SU-DHL-6 (cell line): Measurements from ENCODE around the gene DNAJC8.

ENCODE experiments used
- H2AFZ ChIP-seq: fragments of 200-600 bp; sonication (generic); 2 replicates; pipeline ENCODE4 v1.6.1; 2014; ENCODE audit warnings: low read depth, mild to moderate bottlenecking, moderate library complexity, mixed read lengths, antibody characterized with exemption, low read length; ENCODE audit not compliant: severe bottlenecking
- H3F3A ChIP-seq: fragments of 200-600 bp; shearing (Covaris generic); 2 replicates; pipeline ENCODE4 v1.6.0; 2016; ENCODE audit warnings: antibody characterized with exemption, mild to moderate bottlenecking; ENCODE audit not compliant: insufficient read depth
- H3K27ac ChIP-seq: fragments of 200-600 bp; sonication (generic); 2 replicates; pipeline ENCODE4 v1.5.1; 2016; ENCODE audit warnings: low read depth, mild to moderate bottlenecking, low read length, moderate library complexity, mixed read lengths
- H3K27me3 ChIP-seq: fragments of 200-600 bp; sonication (generic), shearing (Covaris generic); 2 replicates; pipeline ENCODE4 v1.6.0; 2014; ENCODE audit warnings: mild to moderate bottlenecking, low read length
- H3K36me3 ChIP-seq: fragments of 200-600 bp; sonication (generic); 2 replicates; pipeline ENCODE4 v1.6.1; 2014; ENCODE audit warnings: mild to moderate bottlenecking, low read length, mixed read lengths
- H3K4me2 ChIP-seq: fragments of 300-600, 200-600 bp; shearing (Covaris generic), sonication (generic); 2 replicates; pipeline ENCODE4 v1.6.0; 2014; ENCODE audit warnings: low read length, low read depth, mild to moderate bottlenecking; ENCODE audit not compliant: poor library complexity, severe bottlenecking
- H3K4me3 ChIP-seq: fragments of 200-600 bp; sonication (generic); 2 replicates; pipeline ENCODE4 v1.5.1; 2014; ENCODE audit warnings: antibody characterized with exemption, low read length, mild to moderate bottlenecking, mixed read lengths; ENCODE audit not compliant: insufficient read depth, poor library complexity, severe bottlenecking
- H3K79me2 ChIP-seq: fragments of 200-600 bp; sonication (generic); 2 replicates; pipeline ENCODE4 v1.6.1; 2014; ENCODE audit warnings: mild to moderate bottlenecking, low read length, moderate library complexity; ENCODE audit not compliant: insufficient read depth
- H3K9ac ChIP-seq: fragments of 200-600 bp; sonication (generic); 2 replicates; pipeline ENCODE4 v1.7.0; 2014; ENCODE audit warnings: mild to moderate bottlenecking, low read length
- H3K9me2 ChIP-seq: fragments of 200-600 bp; sonication (generic); replicated peaks from 2 replicates; pipeline ENCODE4 v1.6.1; 2014; ENCODE audit warnings: low read length; ENCODE audit not compliant: insufficient read depth
- H3K9me3 ChIP-seq: fragments of 200-600 bp; sonication (generic); 2 replicates; pipeline ENCODE4 v1.6.1; 2014; ENCODE audit warnings: low read length, mixed read lengths; ENCODE audit not compliant: insufficient read depth
- H4K20me1 ChIP-seq: fragments of 200-600 bp; sonication (generic); 2 replicates; pipeline ENCODE4 v1.6.1; 2014; ENCODE audit warnings: low read depth, mild to moderate bottlenecking, antibody characterized with exemption, low read length, moderate library complexity, mixed read lengths
- EZH2phosphoT487 ChIP-seq: fragments of 200-600 bp; sonication (generic), shearing (Covaris generic); conservative IDR thresholded peaks from 2 replicates; pipeline ENCODE4 v1.6.1; 2018; ENCODE audit warnings: mild to moderate bottlenecking, antibody characterized with exemption, low read length, moderate library complexity, mixed read lengths
- TF ChIP-seq, protein P1 (sequence below): fragments of 200-600 bp; sonication (generic); IDR thresholded peaks from one replicate; pipeline ENCODE4 v1.5.1; 2017; ENCODE audit warnings: antibody characterized with exemption, mild to moderate bottlenecking, low read length, moderate library complexity; ENCODE audit not compliant: insufficient read depth, poor library complexity, severe bottlenecking

DNAJC8 gene

DNA sequence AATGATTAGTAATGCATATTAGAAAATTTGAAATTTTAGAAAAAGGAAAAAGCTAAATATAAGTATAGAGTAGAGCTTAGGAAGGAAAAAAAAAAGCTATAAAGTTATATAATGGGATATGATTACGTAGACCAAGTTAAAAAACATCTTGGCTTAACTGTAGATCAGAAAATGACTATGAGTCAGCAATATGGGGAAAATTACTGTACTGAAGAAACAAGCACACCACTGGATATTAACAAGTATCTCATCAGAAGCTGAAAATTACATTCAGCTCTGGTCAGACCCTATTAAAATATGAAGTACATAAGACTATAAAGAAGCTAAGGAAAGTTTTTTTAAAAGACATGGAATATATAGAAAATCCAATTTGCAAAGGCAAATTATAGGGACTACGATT lies 19.5 kb downstream of the DNAJC8 start:
- no peaks in the 10 kb centered on the region for H3K9me2 ChIP-seq
- no peak overlapping the region for H2AFZ ChIP-seq
- no peaks in the 10 kb centered on the region for H3K27me3 ChIP-seq
- H3K9ac ChIP-seq, result no peak overlapping the region
- H3K9me3 ChIP-seq, result no peaks in the 10 kb centered on the region
- H3K4me3 ChIP-seq, result no peak overlapping the region
- H3F3A ChIP-seq, result peaks cover 47% of the 10 kb centered on the region
- H4K20me1 ChIP-seq, result 0 out of 2 replicates have a peak, but pooled peaks cover 5% of the 10 kb centered on the region
- H3K79me2 ChIP-seq, result peaks cover 50% of the 10 kb centered on the region
- H3K27ac ChIP-seq, result no peak overlapping the region
- no peak overlapping the region for H3K4me2 ChIP-seq
- peaks cover 31% of the 10 kb centered on the region; the same call in 1 of the 2 replicates for H3K36me3 ChIP-seq
- TF ChIP-seq, protein P1, sequence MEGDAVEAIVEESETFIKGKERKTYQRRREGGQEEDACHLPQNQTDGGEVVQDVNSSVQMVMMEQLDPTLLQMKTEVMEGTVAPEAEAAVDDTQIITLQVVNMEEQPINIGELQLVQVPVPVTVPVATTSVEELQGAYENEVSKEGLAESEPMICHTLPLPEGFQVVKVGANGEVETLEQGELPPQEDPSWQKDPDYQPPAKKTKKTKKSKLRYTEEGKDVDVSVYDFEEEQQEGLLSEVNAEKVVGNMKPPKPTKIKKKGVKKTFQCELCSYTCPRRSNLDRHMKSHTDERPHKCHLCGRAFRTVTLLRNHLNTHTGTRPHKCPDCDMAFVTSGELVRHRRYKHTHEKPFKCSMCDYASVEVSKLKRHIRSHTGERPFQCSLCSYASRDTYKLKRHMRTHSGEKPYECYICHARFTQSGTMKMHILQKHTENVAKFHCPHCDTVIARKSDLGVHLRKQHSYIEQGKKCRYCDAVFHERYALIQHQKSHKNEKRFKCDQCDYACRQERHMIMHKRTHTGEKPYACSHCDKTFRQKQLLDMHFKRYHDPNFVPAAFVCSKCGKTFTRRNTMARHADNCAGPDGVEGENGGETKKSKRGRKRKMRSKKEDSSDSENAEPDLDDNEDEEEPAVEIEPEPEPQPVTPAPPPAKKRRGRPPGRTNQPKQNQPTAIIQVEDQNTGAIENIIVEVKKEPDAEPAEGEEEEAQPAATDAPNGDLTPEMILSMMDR, result no peak
- no peak for TF ChIP-seq EZH2phosphoT487

DNA sequence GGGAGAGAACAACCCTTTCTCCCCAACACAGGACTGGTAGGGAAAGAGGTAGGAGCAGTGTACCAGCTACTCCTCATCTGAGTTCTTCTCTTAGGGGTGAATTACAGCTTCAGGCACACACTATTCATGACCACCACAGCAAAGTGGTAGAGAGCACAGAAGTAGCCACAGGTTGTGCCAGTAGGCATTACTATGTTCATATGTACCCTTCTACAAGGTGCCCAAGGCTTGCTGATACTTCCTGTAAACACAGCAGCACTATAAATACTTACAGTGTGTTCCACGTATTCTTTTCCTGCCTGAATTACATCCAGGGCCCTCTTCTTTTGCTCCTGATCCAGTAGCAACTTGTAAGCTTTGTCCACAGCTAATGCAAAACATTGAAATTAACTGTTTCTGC lies 23.1 kb downstream of the DNAJC8 start:
- H3K36me3 ChIP-seq, result peaks cover 42% of the 10 kb centered on the region
- no peak overlapping the region for H2AFZ ChIP-seq
- peaks cover 40% of the 10 kb centered on the region for H3K79me2 ChIP-seq
- H4K20me1 ChIP-seq, result 0 out of 2 replicates have a peak, but pooled peaks cover 5% of the 10 kb centered on the region
- no peaks in the 10 kb centered on the region for H3K9me3 ChIP-seq
- H3K27me3 ChIP-seq, result no peaks in the 10 kb centered on the region
- TF ChIP-seq EZH2phosphoT487, result no peak
- TF ChIP-seq, protein P1, result no peak
- H3K27ac ChIP-seq, result peak overlapping the region; percentile 22
- no peaks in the 10 kb centered on the region for H3K9me2 ChIP-seq
- no peak overlapping the region for H3K4me2 ChIP-seq
- no peak overlapping the region for H3K4me3 ChIP-seq
- H3F3A ChIP-seq, result peaks cover 45% of the 10 kb centered on the region
- H3K9ac ChIP-seq, result no peak overlapping the region

DNA sequence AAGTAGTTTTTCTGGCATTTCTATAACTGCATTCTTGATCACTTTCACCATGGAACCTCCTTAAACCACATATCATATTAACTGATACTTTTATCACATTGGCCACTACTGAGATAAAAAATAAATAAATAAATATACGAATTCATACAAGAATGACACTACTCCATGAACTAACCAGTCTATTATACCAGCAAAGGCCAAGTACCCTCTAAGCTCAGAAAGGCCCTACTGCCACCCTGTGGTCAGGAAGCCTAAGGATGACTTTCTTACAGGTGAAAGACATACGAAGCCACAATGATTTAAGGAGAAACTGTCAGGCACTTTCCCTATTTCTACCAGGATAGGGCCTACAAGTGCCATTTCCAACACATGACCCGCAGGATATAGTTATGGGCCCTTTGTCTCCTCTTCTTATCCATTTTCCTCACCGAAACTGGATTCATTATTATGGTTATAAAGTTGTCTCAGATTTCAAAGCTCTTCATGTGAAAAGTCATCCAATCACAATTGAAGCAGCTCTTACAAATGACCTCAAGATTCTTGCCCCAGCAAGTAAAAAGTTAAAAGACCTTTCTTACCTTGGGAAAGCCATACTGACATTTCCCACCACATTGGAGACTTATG lies 23.9 kb downstream of the DNAJC8 start:
- no peak overlapping the region for H3K4me3 ChIP-seq
- no peaks in the 10 kb centered on the region for H3K9me3 ChIP-seq
- peak overlapping the region; percentile 22 for H3K27ac ChIP-seq
- H4K20me1 ChIP-seq, result 0 out of 2 replicates have a peak, but pooled peaks cover 5% of the 10 kb centered on the region
- peaks cover 37% of the 10 kb centered on the region for H3K36me3 ChIP-seq
- no peak for TF ChIP-seq EZH2phosphoT487
- TF ChIP-seq, protein P1, result peak; percentile 82
- no peaks in the 10 kb centered on the region for H3K9me2 ChIP-seq
- peaks cover 34% of the 10 kb centered on the region for H3K79me2 ChIP-seq
- H2AFZ ChIP-seq, result no peak overlapping the region
- no peak overlapping the region for H3K4me2 ChIP-seq
- H3K27me3 ChIP-seq, result no peaks in the 10 kb centered on the region
- H3K9ac ChIP-seq, result no peak overlapping the region
- peaks cover 41% of the 10 kb centered on the region for H3F3A ChIP-seq
